HUES48 (cell line): ENCODE results near the gene ANK3.

Experiments used
- H3K27ac ChIP-seq: one replicate; pipeline ENCODE4 v1.7.0; 2013; ENCODE audit warnings: low read depth, low read length, inconsistent platforms
- H3K27me3 ChIP-seq: 2 replicates; pipeline ENCODE4 v1.6.1; 2013; ENCODE audit warnings: mild to moderate bottlenecking, low read length; ENCODE audit not compliant: control insufficient read depth, insufficient read depth
- H3K36me3 ChIP-seq: 2 replicates; pipeline ENCODE4 v1.6.1; 2013; ENCODE audit warnings: low read length; ENCODE audit not compliant: control insufficient read depth, insufficient read depth
- H3K4me1 ChIP-seq: 2 replicates; pipeline ENCODE4 v1.6.1; 2013; ENCODE audit warnings: mild to moderate bottlenecking, low read length; ENCODE audit not compliant: control insufficient read depth, insufficient read depth
- H3K4me3 ChIP-seq: 2 replicates; pipeline ENCODE4 v1.5.1; 2013; ENCODE audit warnings: mild to moderate bottlenecking, low read depth, low read length
- H3K9ac ChIP-seq: 2 replicates; pipeline ENCODE4 v1.6.1; 2013; ENCODE audit warnings: mild to moderate bottlenecking, low read depth, low read length, moderate library complexity
- H3K9me3 ChIP-seq: 2 replicates; pipeline ENCODE4 v1.6.1; 2013; ENCODE audit warnings: low read length; ENCODE audit not compliant: control insufficient read depth, insufficient read depth

The ANK3 gene

DNA sequence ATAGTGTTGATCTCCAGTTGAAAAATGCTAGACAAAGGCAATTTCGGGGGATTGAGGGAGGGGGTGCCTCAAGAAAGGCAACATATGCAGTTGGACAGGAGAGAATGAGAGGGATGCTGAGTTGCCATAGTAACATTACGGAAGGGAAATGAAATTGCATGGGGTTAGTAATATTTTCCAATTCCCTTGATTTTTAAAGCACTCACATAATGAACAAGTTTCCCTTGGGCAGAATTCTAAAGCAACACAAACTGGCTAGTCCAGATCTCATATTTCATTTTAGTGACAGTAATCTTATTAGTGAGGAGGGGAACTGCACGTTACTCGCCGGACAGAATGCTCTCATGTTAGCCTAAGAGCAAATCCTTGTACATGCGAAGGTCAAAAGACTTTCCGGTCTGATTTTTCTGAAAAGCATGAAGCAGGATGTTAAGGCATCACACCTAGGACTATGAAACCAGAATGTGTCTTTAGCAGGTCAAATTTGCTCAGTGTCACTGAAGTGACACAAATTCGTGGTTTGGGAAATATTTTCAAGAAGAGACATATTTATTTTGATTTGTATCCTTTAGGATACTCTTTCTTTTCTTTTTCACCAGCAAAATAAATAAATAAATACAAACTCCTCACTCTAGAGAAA, 165.5 kb downstream of the ANK3 start:
- H3K27me3 ChIP-seq: no peaks in the 10 kb centered on the region
- no peak overlapping the region for H3K27ac ChIP-seq
- H3K9me3 ChIP-seq: no peaks in the 10 kb centered on the region
- H3K4me3 ChIP-seq: no peak overlapping the region
- no peak overlapping the region for H3K9ac ChIP-seq
- H3K36me3 ChIP-seq: no peaks in the 10 kb centered on the region
- no peaks in the 10 kb centered on the region for H3K4me1 ChIP-seq

DNA sequence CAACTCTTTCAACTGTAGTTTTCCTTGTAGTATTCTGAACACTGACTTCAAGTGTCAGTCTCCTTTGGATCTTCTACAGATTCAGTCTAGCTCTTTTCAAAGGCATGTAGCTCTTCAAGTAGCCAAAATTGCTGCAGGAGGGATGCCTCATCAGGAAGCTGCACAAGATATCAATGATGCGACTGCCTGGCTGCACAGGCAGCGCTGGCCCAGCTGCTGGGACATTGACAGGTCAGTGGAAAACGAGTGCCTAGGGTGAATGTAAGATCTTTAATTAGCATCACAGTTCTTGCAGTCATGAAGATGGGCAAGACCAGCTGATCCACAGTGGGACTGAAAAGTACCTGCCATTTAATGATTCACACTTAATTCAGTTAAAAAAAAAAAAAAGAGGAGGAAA, 167.6 kb downstream of the ANK3 start:
- Histone ChIP-seq H3K27me3 (no peaks in the 10 kb centered on the region), H3K9ac (no peak overlapping the region), H3K27ac (no peak overlapping the region), H3K36me3 (no peaks in the 10 kb centered on the region), H3K4me3 (no peak overlapping the region), H3K9me3 (no peaks in the 10 kb centered on the region), H3K4me1 (no peaks in the 10 kb centered on the region)

DNA sequence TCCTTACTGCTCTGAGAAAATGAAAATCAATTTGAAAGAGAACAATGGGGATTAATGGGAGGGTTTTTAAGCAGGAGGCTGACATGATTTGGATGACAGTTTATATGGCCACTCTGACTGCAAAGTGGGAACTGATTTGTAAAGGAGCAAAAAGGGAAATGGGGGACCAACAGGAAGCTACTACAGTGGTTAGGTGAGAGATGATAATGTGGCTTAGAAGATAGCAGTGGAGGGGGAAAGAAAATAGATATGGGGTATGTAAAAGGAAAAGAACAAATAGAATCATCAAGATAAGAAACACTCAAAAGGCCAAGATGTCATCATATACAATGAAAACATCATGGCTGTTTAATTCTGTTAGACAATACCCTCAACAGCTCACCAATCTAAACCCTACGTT, 177.5 kb downstream of the ANK3 start:
- H3K9ac ChIP-seq: no peak overlapping the region
- peaks cover 20% of the 10 kb centered on the region for H3K4me1 ChIP-seq

DNA sequence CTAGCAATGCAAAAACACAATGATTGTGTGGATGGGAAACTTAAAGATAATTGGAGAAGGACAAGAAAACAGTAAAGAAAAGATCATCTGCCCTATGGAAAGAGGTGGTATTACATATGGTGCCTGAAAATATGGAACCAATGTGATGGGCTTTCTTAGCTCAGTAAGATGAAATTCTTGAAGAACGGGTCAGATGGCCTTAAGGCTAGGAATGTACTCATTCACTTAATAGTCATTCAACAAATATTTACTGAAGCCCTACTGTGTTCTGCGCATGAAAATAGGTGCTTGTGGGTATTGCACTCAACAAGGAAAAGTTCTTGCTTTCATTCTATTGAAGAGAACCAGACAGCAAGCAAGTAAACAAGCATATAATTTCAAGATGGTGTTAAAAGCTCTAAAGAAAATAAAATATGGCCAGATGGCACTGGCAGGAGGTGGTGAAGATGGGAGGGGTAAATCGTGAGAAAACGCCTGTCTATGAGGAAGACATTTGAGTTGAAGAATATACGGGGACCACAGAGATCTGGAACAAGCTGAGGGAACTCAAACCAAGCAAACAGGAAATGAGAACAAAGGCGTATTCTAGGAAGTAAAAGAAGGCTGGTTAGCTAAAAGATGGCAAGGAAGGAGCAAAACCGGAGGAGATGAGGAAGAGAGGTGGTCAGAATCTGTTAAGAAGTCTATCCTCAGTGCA, 179.7 kb downstream of the ANK3 start:
- peaks cover 20% of the 10 kb centered on the region for H3K4me1 ChIP-seq

More for the DNA sequence above, 177.5 kb downstream of the ANK3 start:
- H3K9me3 ChIP-seq: no peaks in the 10 kb centered on the region
- no peaks in the 10 kb centered on the region; the same call in 1 of the 2 replicates for H3K36me3 ChIP-seq
- H3K27me3 ChIP-seq: no peaks in the 10 kb centered on the region
- no peak overlapping the region for H3K27ac ChIP-seq
- H3K4me3 ChIP-seq: no peak overlapping the region

DNA sequence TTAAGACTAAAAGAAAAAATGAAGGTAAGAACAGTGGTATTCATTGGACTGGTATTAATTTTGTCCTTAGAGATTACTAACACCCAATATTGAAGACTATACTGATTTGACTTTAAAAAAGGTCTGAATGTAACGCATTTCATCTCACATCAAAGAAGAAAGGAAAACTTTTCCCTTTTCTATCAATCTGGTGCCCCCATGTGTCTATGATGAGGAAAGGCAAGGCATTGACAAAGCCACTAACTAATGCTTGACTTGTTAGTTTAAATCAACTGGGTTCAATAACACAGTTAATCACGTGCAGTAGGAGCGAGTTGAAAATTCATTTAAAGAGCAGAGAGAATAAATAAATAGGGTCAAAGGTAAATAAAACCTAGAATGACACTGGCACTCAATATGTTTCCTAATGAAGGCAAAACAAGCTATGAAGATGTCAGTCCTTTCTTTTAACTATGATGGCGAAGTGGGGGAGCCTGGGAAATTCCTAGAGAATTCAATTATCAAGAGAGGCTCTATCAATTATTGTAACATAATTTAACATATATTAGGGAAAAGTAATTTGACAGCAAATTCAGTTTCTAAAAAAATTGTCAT, 180.9 kb downstream of the ANK3 start:
- Histone ChIP-seq H3K4me1 (peaks cover 20% of the 10 kb centered on the region), H3K9ac (no peak overlapping the region), H3K4me3 (no peak overlapping the region), H3K36me3 (no peaks in the 10 kb centered on the region; the same call in 1 of the 2 replicates), H3K27ac (no peak overlapping the region), H3K27me3 (no peaks in the 10 kb centered on the region), H3K9me3 (no peaks in the 10 kb centered on the region)

More for the DNA sequence above, 179.7 kb downstream of the ANK3 start:
- H3K9me3 ChIP-seq: no peaks in the 10 kb centered on the region
- no peaks in the 10 kb centered on the region for H3K27me3 ChIP-seq
- H3K4me3 ChIP-seq: no peak overlapping the region
- peak overlapping the region; percentile 36 for H3K27ac ChIP-seq
- no peak overlapping the region for H3K9ac ChIP-seq
- no peaks in the 10 kb centered on the region; the same call in 1 of the 2 replicates for H3K36me3 ChIP-seq

DNA sequence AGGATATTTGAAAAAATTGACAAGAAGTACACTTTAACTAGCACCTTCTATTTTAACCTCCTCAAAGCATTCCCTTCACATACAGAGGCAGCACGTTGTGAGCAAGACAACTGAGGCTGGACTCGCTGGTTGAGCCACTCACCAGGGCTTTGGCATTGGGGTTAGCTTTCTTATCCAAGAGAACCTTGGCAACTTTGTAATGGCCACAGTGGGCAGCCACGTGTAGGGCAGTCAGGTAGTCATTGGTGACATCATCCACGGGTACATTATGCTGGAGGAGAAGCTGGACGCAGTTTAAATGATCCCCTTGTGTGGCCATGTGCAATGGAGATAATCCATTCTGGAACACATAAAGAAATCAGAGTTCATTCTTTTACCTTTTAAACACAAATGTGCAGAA, 181.8 kb downstream of the ANK3 start:
- Histone ChIP-seq H3K9me3 (no peaks in the 10 kb centered on the region), H3K9ac (no peak overlapping the region), H3K27ac (no peak overlapping the region), H3K27me3 (no peaks in the 10 kb centered on the region), H3K4me1 (peaks cover 20% of the 10 kb centered on the region), H3K36me3 (no peaks in the 10 kb centered on the region; the same call in 1 of the 2 replicates), H3K4me3 (no peak overlapping the region)

DNA sequence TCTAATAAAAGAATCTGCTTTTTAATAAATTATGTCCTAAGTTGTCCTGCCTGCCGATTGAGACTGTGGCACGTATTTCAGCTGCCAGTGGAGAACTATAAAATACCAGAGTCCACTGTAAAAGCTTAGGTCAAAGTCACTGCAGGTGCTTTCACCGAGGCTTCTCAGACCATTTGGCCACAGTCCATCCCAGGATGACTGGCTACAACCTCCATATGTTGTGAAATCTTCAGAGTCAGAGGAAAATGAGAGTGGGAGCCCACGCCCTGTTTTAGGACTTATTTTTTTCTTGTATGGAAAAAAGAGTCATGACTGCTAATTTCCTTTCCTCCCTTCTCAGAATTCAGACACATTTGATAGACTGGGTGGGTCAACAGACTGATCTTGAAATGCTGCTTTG, 182.9 kb downstream of the ANK3 start:
- no peaks in the 10 kb centered on the region for H3K27me3 ChIP-seq
- H3K36me3 ChIP-seq: no peaks in the 10 kb centered on the region; the same call in 1 of the 2 replicates
- H3K9me3 ChIP-seq: no peaks in the 10 kb centered on the region
- H3K9ac ChIP-seq: no peak overlapping the region
- H3K4me1 ChIP-seq: peaks cover 20% of the 10 kb centered on the region
- no peak overlapping the region for H3K4me3 ChIP-seq
- H3K27ac ChIP-seq: no peak overlapping the region

DNA sequence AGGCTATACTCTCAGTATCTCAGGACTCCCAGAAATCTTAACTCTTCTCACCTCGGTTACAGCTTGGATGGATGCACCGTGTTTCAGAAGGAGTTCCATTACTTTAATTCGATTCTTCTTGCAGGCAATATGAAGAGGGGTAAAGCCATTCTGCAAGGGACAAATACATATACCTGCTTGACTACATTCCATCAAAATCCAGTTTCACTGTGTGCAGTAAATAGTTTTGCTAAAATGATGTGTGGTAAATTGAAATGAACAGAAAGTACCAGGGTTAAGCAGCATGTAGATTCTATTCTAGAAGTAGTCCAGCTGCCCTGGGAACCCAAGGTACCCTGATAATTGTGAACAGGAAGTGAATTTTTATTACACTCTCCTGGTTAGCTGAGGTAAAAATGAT, 183.9 kb downstream of the ANK3 start:
- H3K36me3 ChIP-seq: no peaks in the 10 kb centered on the region; the same call in 1 of the 2 replicates
- no peaks in the 10 kb centered on the region for H3K9me3 ChIP-seq
- H3K27ac ChIP-seq: no peak overlapping the region
- H3K4me1 ChIP-seq: peaks cover 18% of the 10 kb centered on the region
- no peak overlapping the region for H3K9ac ChIP-seq
- H3K27me3 ChIP-seq: no peaks in the 10 kb centered on the region
- no peak overlapping the region for H3K4me3 ChIP-seq

DNA sequence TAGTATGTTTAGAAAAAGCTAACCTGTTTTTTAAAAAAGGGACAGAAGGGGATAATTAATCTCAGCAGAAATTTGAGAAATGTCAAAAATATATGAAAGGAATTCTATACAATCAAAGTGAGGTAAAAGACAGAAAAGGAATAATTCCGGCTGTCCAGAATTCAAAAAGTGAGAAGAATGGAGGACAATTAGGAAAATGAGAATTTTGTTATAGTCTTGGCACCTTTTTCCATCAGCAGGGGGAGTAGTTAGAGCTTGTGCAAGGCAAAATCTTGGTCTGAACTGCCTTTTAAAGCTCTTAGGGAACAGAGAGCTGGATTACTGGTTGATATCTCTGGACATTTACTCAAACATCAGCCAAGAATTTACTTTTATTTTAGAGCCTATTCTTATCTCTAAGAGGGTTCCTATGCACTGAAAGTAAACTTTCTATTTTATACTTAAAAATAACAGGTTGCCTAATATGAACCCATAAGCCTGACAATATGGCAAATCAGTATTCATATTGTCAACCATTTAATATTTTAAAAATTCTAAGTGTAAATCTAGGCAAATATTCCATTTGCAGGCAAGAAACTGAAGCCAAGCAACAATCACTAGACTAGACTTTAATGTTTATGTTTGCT, 185.6 kb downstream of the ANK3 start:
- Histone ChIP-seq H3K9ac (no peak overlapping the region), H3K9me3 (no peaks in the 10 kb centered on the region), H3K27ac (no peak overlapping the region), H3K4me3 (no peak overlapping the region), H3K27me3 (no peaks in the 10 kb centered on the region), H3K4me1 (peaks cover 2% of the 10 kb centered on the region; the same call in 1 of the 2 replicates), H3K36me3 (no peaks in the 10 kb centered on the region; the same call in 1 of the 2 replicates)

DNA sequence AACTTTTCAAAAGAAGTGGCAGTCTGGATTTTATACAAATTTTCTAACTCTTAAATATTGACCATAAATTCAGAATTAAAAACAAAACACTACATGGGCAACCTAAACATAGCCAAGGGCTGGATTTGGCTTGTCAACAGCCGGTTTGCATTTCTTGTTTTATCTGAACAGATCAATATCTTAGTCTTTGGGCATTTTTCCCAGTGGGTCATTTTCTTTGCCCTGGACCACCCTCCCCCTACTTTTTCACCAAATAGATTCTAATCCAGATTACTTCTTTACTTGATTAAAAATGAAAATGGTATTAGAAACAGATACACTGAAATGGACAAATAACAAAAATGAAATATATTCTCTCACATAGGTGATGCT, 189.0 kb downstream of the ANK3 start:
- Histone ChIP-seq H3K4me3 (no peak overlapping the region), H3K36me3 (peaks cover 7% of the 10 kb centered on the region; the same call in 1 of the 2 replicates), H3K27me3 (no peaks in the 10 kb centered on the region), H3K27ac (no peak overlapping the region), H3K9ac (no peak overlapping the region), H3K4me1 (no peaks in the 10 kb centered on the region), H3K9me3 (no peaks in the 10 kb centered on the region)
